Progenitor cell of endocrine pancreas (in vitro differentiated cells): ENCODE data around the gene ARFIP1. TPM values are rescaled to one million over a fixed set of nuclear protein-coding genes. Genes with fewer than 3 reads are reported as not detected.

Source experiments
- DNase-seq: peaks from one replicate; pipeline ENCODE4 v3.0.0; 2021; ENCODE audit warnings: low spot score; ENCODE audit not compliant: unreplicated experiment
- H3K27ac Mint-ChIP-seq: 2 replicates; pipeline ENCODE4 v1.8.0; 2021; ENCODE audit warnings: mild to moderate bottlenecking, moderate library complexity, mixed read lengths
- H3K27me3 Mint-ChIP-seq: 2 replicates; pipeline ENCODE4 v1.8.0; 2021; ENCODE audit warnings: mixed read lengths
- H3K36me3 Mint-ChIP-seq: 2 replicates; pipeline ENCODE4 v1.8.0; 2022; ENCODE audit warnings: mixed read lengths; ENCODE audit not compliant: insufficient read depth
- H3K4me1 Mint-ChIP-seq: 2 replicates; pipeline ENCODE4 v1.8.0; 2021; ENCODE audit warnings: low read depth, mixed read lengths
- H3K4me3 Mint-ChIP-seq: 2 replicates; pipeline ENCODE4 v1.8.0; 2021; ENCODE audit warnings: low read depth, mild to moderate bottlenecking, moderate library complexity, mixed read lengths
- H3K9me3 Mint-ChIP-seq: 2 replicates; pipeline ENCODE4 v1.8.0; 2021; ENCODE audit warnings: low read depth, mixed read lengths
- total RNA-seq: library from RNA; stranded (reverse); gene quantifications from 2 replicates; pipeline ENCODE4 v1.2.1, GENCODE V29; 2021
- TF ChIP-seq, protein P1 (sequence below): fragments of 200-600 bp; sonication (generic); IDR thresholded peaks from one replicate; pipeline ENCODE4 v1.5.0; 2021; ENCODE audit warnings: antibody characterized with exemption, mild to moderate bottlenecking; ENCODE audit not compliant: unreplicated experiment

Gene ARFIP1
- total RNA-seq, 1 donor from 2014 or later = 31.7 TPM

DNA sequence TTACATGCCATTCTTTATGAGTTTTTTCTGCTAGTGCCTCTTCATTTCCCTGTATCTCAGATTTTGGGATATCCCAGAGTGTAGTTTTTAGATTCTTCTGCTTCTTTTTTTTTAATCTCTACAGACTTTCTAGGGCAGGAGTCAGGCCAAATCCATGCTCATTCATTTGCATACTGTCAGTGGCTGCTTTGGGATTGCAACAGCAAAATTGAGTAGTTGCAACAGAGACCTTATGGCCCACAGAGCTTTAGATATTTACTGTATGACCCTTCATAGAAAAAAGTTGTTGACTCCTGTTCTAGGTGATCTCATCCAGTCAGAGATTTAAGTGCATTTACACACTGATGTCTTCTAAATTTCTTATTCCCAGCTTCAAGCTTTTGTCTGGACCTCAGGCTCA is 35.3 kb downstream of the ARFIP1 start:
- peaks cover 7% of the 10 kb centered on the region for H3K4me1 Mint-ChIP-seq
- H3K27ac Mint-ChIP-seq = peak overlapping the region; percentile 53
- H3K27me3 Mint-ChIP-seq = no peaks in the 10 kb centered on the region
- TF ChIP-seq, protein P1, sequence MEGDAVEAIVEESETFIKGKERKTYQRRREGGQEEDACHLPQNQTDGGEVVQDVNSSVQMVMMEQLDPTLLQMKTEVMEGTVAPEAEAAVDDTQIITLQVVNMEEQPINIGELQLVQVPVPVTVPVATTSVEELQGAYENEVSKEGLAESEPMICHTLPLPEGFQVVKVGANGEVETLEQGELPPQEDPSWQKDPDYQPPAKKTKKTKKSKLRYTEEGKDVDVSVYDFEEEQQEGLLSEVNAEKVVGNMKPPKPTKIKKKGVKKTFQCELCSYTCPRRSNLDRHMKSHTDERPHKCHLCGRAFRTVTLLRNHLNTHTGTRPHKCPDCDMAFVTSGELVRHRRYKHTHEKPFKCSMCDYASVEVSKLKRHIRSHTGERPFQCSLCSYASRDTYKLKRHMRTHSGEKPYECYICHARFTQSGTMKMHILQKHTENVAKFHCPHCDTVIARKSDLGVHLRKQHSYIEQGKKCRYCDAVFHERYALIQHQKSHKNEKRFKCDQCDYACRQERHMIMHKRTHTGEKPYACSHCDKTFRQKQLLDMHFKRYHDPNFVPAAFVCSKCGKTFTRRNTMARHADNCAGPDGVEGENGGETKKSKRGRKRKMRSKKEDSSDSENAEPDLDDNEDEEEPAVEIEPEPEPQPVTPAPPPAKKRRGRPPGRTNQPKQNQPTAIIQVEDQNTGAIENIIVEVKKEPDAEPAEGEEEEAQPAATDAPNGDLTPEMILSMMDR = no peak
- peaks cover 27% of the 10 kb centered on the region for H3K9me3 Mint-ChIP-seq
- no peak overlapping the region for H3K4me3 Mint-ChIP-seq
- no peak for DNase-seq
- H3K36me3 Mint-ChIP-seq = peaks cover 56% of the 10 kb centered on the region

DNA sequence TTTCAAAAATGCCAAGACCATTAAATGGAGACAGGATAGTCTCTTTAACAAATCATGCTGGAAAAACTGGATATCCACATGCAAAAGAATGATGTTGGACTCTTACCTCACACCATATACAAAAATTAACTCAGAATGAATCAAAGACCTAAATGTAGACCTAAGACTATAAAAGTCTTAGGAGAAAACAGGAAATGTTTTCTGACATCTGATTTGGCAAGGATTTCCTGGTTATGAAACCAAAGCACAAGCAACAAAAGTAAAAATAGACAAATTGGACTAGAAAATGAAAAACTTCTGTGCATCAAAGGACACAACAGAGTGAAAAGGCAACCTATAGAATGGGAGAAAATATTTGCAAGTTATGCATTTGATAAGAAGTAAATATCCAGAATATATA is 37.6 kb downstream of the ARFIP1 start:
- H3K4me1 Mint-ChIP-seq = no peaks in the 10 kb centered on the region
- H3K36me3 Mint-ChIP-seq = peaks cover 55% of the 10 kb centered on the region
- TF ChIP-seq, protein P1 = no peak
- no peak overlapping the region for H3K27ac Mint-ChIP-seq
- H3K27me3 Mint-ChIP-seq = no peaks in the 10 kb centered on the region
- H3K9me3 Mint-ChIP-seq = peaks cover 39% of the 10 kb centered on the region
- DNase-seq = no peak
- no peak overlapping the region for H3K4me3 Mint-ChIP-seq

GRCh38 chr4:152819026-152819645 is 39.4 kb downstream of the ARFIP1 start:
- no peaks in the 10 kb centered on the region for H3K4me1 Mint-ChIP-seq
- peaks cover 43% of the 10 kb centered on the region for H3K9me3 Mint-ChIP-seq
- no peak overlapping the region for H3K4me3 Mint-ChIP-seq
- TF ChIP-seq, protein P1 = no peak
- peaks cover 47% of the 10 kb centered on the region for H3K36me3 Mint-ChIP-seq
- H3K27me3 Mint-ChIP-seq = no peaks in the 10 kb centered on the region
- no peak for DNase-seq
- H3K27ac Mint-ChIP-seq = no peak overlapping the region

GRCh38 chr4:152820073-152820472 is 40.3 kb downstream of the ARFIP1 start:
- Mint-ChIP-seq H3K36me3 (peaks cover 40% of the 10 kb centered on the region), H3K27ac (no peak overlapping the region), H3K4me1 (no peaks in the 10 kb centered on the region), H3K4me3 (no peak overlapping the region), H3K9me3 (peaks cover 49% of the 10 kb centered on the region), H3K27me3 (no peaks in the 10 kb centered on the region)
- TF ChIP-seq, protein P1 = no peak
- DNase-seq = no peak

- H3K9me3 Mint-ChIP-seq = peaks cover 48% of the 10 kb centered on the region
- no peak overlapping the region for H3K4me3 Mint-ChIP-seq
- no peaks in the 10 kb centered on the region for H3K27me3 Mint-ChIP-seq
- no peak for DNase-seq
- H3K36me3 Mint-ChIP-seq = peaks cover 31% of the 10 kb centered on the region
- no peak overlapping the region for H3K27ac Mint-ChIP-seq
- no peaks in the 10 kb centered on the region for H3K4me1 Mint-ChIP-seq
- TF ChIP-seq, protein P1 = no peak
These were observed 42.6 kb downstream of the ARFIP1 start for GRCh38 chr4:152822323-152822722.
